ENCODE results near the gene IFI35. TPM values are rescaled to one million over a fixed set of nuclear protein-coding genes. Genes with fewer than 3 reads are reported as not detected.
A peak's percentile ranks its signal among the peaks of the same experiment; 100 is the strongest.

Gene IFI35
- total and polyA plus RNA-seq, 9 of the 15 experiments (the other 6 are each of a cell fraction or from before 2014, with no cell fraction given), result 4.4 to 13.1 (median 10.2) TPM

DNA sequence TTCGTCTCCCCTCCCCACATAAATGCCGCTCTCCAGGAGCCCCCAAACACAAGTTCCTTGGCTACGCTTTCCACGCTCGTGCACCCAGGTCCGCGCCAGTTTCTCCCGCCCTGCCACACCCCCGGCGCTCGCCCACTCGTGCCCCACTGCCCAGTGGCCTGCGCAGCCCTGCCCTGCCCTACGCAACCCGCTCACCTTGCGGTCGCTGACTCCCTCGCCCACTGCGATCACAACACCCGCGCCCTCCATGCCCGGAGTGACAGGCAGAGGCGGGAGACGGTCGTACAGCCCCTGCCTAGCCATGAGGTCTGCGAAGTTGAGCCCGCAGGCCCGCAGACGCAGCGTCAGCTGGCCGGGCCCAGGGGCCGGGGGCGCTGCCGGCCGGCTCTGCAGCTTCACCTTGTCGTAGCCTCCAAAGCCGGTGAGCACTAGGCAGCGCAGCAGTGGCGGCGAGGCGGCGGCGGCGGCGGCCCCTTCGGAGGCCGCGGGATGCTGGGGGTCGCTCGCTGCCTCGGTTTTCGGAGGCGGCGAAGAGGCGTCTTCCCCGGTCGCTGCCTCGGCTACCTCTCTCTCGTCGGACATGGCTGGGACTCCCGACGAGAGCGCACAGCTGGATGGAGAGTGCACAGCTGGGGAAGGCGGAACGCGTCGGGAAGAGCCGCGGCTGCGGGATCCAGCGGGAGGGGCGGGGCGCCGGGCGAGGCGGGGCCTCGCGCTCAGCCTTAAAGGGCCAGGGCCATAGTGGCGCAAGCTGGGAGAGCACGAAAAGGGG, 15.3 kb downstream of the IFI35 start, which contains the start of gene VAT1 (continued):
- TF ChIP-seq, protein P1, sequence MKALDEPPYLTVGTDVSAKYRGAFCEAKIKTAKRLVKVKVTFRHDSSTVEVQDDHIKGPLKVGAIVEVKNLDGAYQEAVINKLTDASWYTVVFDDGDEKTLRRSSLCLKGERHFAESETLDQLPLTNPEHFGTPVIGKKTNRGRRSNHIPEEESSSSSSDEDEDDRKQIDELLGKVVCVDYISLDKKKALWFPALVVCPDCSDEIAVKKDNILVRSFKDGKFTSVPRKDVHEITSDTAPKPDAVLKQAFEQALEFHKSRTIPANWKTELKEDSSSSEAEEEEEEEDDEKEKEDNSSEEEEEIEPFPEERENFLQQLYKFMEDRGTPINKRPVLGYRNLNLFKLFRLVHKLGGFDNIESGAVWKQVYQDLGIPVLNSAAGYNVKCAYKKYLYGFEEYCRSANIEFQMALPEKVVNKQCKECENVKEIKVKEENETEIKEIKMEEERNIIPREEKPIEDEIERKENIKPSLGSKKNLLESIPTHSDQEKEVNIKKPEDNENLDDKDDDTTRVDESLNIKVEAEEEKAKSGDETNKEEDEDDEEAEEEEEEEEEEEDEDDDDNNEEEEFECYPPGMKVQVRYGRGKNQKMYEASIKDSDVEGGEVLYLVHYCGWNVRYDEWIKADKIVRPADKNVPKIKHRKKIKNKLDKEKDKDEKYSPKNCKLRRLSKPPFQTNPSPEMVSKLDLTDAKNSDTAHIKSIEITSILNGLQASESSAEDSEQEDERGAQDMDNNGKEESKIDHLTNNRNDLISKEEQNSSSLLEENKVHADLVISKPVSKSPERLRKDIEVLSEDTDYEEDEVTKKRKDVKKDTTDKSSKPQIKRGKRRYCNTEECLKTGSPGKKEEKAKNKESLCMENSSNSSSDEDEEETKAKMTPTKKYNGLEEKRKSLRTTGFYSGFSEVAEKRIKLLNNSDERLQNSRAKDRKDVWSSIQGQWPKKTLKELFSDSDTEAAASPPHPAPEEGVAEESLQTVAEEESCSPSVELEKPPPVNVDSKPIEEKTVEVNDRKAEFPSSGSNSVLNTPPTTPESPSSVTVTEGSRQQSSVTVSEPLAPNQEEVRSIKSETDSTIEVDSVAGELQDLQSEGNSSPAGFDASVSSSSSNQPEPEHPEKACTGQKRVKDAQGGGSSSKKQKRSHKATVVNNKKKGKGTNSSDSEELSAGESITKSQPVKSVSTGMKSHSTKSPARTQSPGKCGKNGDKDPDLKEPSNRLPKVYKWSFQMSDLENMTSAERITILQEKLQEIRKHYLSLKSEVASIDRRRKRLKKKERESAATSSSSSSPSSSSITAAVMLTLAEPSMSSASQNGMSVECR (CRISPR knock-in tag; IDR thresholded peaks at IDR 0.05), result peak; percentile 95
- TF ChIP-seq ZNF175 (CRISPR knock-in tag; IDR thresholded peaks at IDR 0.05; ENCODE audit: low read depth) (no peak), ADNP (tag; IDR thresholded peaks at IDR 0.05) (no peak), POLR2B (IDR thresholded peaks at IDR 0.05; ENCODE audit: low read depth, partially characterized antibody) (peak; percentile 48)
